ENCODE results near the gene MADCAM1.
A peak's percentile ranks its signal among the peaks of the same experiment; 100 is the strongest.

MADCAM1 gene

DNA sequence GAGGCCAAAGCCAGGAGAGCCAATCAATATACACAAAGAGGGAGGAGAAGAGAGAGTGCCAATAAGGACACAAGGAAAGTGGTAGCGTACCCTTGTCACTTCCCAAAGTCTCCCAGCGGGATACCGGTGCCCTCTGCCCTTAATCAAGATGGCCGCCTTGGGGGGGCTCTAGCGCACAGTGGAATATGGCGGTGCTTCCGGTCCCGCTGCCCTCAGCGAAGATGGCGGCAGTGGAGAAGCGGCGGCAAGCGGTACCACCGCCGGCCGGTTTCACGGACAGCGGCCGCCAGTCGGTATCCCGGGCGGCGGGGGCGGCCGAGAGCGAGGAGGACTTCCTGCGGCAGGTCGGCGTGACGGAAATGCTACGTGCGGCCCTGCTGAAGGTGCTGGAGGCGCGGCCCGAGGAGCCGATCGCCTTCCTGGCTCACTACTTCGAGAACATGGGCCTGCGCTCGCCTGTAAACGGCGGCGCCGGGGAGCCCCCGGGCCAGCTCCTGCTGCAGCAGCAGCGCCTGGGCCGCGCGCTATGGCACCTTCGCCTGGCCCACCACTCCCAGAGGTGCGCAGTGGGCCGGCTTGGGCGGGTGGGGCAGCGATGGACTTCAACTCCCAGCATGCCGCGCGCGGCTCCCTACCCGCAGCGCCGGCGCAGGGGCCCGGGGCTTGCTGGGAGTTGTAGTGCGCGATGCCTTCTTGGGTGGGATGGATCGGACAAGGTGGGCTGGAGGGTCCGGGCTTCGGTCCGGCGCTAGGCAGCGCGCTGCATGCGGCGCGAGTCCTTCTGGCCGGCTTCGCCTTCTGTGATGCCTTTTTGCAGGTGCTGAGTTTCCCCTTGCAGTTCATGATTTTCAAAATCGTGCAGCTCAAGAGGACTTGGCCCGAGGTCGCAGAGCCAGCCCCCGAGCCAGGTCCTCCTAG, 11.3 kb downstream of the MADCAM1 start, which contains the start of gene TPGS1:
Gene TPGS1, plus strand, starts transcription at position 212 of the 918 bp plus-strand sequence. Its CDS starts 10 bp downstream, at position 222.
- peak within 1 kb of the TSS; percentile 93 for H3K27ac ChIP-seq
- TF ChIP-seq ZFX (IDR thresholded peaks at IDR 0.05): peak; percentile 95; the same call in 1 of the 2 replicates
- TF ChIP-seq, protein P1, sequence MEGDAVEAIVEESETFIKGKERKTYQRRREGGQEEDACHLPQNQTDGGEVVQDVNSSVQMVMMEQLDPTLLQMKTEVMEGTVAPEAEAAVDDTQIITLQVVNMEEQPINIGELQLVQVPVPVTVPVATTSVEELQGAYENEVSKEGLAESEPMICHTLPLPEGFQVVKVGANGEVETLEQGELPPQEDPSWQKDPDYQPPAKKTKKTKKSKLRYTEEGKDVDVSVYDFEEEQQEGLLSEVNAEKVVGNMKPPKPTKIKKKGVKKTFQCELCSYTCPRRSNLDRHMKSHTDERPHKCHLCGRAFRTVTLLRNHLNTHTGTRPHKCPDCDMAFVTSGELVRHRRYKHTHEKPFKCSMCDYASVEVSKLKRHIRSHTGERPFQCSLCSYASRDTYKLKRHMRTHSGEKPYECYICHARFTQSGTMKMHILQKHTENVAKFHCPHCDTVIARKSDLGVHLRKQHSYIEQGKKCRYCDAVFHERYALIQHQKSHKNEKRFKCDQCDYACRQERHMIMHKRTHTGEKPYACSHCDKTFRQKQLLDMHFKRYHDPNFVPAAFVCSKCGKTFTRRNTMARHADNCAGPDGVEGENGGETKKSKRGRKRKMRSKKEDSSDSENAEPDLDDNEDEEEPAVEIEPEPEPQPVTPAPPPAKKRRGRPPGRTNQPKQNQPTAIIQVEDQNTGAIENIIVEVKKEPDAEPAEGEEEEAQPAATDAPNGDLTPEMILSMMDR (conservative IDR thresholded peaks at IDR 0.05): no peak

DNA sequence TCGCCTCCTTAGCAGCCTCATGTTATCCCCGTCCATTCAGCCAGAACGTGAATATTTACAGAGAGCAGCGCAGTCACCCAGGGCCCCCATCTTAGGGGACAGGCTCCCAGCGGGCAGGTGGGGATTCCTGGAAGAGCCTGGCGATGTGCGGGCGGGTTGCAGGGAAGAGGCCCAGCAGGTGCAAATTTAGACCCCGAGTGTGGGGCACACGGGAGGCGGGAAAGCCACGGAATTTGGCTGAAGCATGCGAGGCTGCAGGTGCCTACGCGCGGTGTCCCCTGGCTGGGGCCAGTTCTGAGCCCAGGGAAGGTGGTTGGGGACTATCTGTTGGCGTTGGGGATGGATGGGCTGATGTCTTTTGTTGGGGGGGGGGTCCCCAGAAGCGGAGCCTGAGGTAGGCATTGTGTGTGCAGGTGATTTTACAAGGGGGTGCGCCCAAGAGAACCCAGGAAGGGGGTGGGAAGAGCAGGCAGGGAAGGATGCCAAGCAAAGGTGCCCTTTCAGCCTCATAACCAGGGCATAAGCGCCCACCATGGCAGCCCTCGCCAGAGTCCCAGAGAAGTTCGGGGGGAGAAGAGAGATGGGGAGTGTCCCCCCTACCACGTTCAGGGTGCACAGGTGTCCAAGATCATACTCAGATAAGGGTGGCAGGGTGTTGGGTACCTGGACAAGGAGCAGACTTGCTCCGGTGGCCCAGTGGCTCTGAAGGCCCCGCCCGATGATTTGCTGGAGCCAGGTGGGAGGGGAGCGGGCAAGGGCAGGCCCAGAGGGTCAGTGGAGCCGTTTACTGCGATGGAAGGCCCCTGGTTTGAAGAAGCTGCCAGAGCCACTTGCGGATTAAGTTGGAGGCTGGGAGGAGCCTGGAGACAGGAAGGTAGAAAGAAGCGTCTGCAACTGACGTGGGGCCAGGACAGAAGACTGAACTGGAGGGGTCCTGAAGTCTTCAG, 12.2 kb downstream of the MADCAM1 start:
- TF ChIP-seq, protein P1 (conservative IDR thresholded peaks at IDR 0.05): no peak
- TF ChIP-seq ZFX (IDR thresholded peaks at IDR 0.05): no peak
- peak overlapping the region; percentile 93; the same call in 1 of the 2 replicates for H3K27ac ChIP-seq

DNA sequence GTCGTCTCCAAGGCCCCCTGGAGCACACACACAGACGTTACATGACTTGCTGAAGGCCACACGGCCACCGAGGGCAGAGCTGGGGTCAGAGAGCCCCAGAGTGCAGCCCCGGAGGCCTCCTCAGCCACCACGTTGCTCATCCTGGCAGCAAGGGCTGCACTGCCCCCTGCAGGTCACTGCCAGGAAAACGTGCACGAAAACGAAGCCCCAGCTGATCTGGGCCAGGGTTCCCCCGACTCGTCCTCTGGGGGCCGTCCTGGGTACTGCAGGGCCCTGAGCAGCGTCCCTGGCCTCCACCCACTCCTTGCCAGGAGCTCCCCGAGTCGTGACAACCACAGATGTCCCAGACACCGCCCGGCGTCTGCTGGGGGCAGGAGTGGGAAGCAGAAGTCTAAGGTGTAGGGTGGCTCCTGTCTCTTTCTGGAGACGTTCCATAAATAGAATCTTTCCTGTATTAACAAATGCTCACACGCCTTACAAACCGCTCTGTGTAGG, 14.4 kb downstream of the MADCAM1 start:
- TF ChIP-seq, protein P1 (conservative IDR thresholded peaks at IDR 0.05): peak; percentile 96
- no peak for TF ChIP-seq ZFX (IDR thresholded peaks at IDR 0.05)
- no peak overlapping the region for H3K27ac ChIP-seq

DNA sequence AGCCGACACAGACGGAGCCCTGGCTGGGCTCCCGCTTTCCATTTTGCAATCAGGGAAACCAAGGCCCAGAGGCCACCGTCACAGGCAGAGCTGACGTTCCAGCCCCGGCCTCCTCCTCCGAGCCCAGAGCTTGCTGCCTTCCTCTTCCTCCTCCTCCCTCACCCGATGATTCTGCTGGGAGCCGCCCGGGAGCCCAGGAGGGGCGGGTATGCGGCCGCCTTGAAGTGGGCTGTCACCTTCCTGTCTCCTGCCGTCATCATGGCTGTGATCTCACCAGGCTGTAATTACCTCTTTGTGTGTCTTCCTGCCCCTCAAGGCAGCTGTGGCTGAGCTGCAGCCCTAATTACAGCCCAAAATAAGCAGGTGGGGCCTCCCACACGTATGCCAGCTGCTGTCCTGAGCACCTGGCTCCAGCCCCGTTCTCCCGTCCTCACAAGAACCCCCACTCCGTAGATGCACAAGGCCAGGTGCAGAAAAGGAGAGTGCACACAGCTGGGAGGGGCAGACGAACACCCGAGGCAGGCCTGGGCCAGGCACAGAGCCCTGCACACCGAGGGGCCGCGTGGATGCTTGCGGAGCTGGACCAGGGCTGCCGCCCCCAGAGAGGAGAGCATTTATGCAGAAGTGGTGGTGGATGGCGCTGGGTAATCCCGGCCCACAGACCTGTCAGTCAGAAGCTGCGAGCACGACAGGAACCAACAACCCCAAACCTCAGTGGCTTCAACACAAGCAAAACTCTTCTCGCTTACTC, 15.0 kb downstream of the MADCAM1 start:
- no peak overlapping the region for H3K27ac ChIP-seq
- TF ChIP-seq, protein P1 (conservative IDR thresholded peaks at IDR 0.05): no peak
- no peak for TF ChIP-seq ZFX (IDR thresholded peaks at IDR 0.05)

DNA sequence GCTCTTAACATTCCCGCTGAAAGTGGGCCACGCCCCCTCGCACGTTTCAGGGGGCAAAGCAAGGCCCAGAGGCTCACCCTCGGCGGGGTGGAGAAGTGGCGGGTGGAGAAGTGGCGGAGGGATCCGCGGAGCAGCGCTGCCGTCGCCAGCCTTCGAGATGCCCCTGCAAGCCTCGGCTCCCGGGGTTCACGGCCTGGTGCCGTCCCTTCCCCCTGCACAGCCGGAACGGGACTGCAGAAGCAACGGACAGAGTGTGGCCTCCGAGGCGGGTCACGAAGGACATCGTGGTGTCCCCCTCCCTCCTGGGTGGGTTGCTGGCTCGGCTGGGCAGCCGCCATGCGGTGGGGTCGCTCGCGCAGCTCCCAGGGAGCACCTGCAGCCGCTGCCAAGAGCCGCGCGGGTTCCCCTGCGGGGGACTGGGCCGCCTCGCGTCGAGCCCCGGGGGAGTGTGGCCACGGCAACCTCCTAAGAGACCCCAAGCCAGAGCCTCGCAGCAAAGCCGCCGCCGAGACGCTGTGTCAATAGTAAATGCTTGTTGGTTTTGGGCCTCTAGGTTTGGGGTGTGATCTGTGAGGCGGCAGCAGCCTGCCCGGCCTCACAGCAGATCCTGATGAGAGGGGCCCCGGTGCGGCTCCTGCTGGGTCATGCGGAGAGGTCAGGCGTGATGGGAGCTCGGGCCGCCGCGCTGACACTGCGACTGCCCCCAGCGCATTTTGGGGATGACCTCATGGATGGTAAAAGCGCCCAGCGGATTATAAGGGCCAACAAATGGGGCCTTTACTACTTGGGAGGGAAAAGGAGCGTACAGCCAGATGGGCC, 16.5 kb downstream of the MADCAM1 start:
- no peak overlapping the region for H3K27ac ChIP-seq

More for the DNA sequence above, 16.5 kb downstream of the MADCAM1 start:
- TF ChIP-seq, protein P1 (conservative IDR thresholded peaks at IDR 0.05): no peak
- no peak for TF ChIP-seq ZFX (IDR thresholded peaks at IDR 0.05)

Data from C4-2B (cell line).